Endothelial cell of umbilical vein (primary cell): Measurements from ENCODE around the gene HSD3B1. TPM values are rescaled to one million over a fixed set of nuclear protein-coding genes. Genes with fewer than 3 reads are reported as not detected.

Experiments used
- BruUV-seq: library from RNA; stranded (reverse); fragments of 400-500 nt; replicated peaks from 2 replicates; lab custom pipeline; 2021; lab: Mats Ljungman, UMichigan
- CTCF ChIA-PET: fragments of 300-600, 350-600 bp; sonication (Branson Sonifier 250); formaldehyde crosslinking; loops from one replicate; lab custom pipeline; 2021; ENCODE audit warnings: antibody characterized with exemption, inconsistent platforms; lab: Charles Lee
- POLR2A ChIA-PET: fragments of 300-600, 350-600 bp; sonication (Branson Sonifier 250); formaldehyde crosslinking; loops from one replicate; lab custom pipeline; 2021; ENCODE audit warnings: antibody characterized with exemption, inconsistent platforms; lab: Charles Lee
- DNase-seq: peaks from one replicate; pipeline ENCODE4 v3.0.0-alpha.2; 2011; ENCODE audit warnings: low read depth, low spot score
- FAIRE-seq: peaks from 2 replicates; lab custom pipeline; 2011; peaks lifted over from hg19 to GRCh38; lab: Jason Lieb, UNC
- H2AFZ ChIP-seq: 2 replicates; pipeline ENCODE4 v1.6.0; 2012; ENCODE audit warnings: low read depth, low read length, control low read depth, inconsistent platforms
- H3K27ac ChIP-seq: 2 replicates; pipeline ENCODE4 v1.5.1; 2011; ENCODE audit warnings: low read depth, mild to moderate bottlenecking, control low read depth, low read length, moderate library complexity; ENCODE audit not compliant: insufficient read depth
- H3K27me3 ChIP-seq, 2 experiments: 2 replicates each; pipeline versions ENCODE4 v1.6.0 to v1.6.1; 2011; ENCODE audit warnings: low read length in 2 of 2, mixed read lengths in 1 of 2; ENCODE audit not compliant: control insufficient read depth in 2 of 2, insufficient read depth in 2 of 2
- H3K36me3 ChIP-seq, 2 experiments: 2 replicates in 1 of 2; 3 replicates in 1 of 2; pipeline ENCODE4 v1.5.1; 2011; ENCODE audit warnings: low read length in 2 of 2, mild to moderate bottlenecking in 1 of 2, moderate library complexity in 1 of 2; ENCODE audit not compliant: control insufficient read depth in 2 of 2, insufficient read depth in 2 of 2; ENCODE audit errors: extremely low read depth in 1 of 2
- H3K4me1 ChIP-seq: 3 replicates; pipeline ENCODE4 v1.5.1; 2011; ENCODE audit warnings: mild to moderate bottlenecking, low read length; ENCODE audit not compliant: control insufficient read depth, insufficient read depth; ENCODE audit errors: extremely low read depth
- H3K4me2 ChIP-seq: 2 replicates; pipeline ENCODE4 v1.6.1; 2011; ENCODE audit warnings: low read length, control low read depth, mixed read lengths; ENCODE audit not compliant: insufficient read depth
- H3K4me3 ChIP-seq, 3 experiments: fragments of 200-600 bp in 1 of 3; sonication (generic), shearing (Covaris generic) in 1 of 3; replicated peaks in 1 of 3; 2 replicates each; pipeline ENCODE4 v1.5.1; 2011 to 2016; ENCODE audit warnings: control low read depth in 3 of 3, low read length in 3 of 3, mild to moderate bottlenecking in 2 of 3, inconsistent platforms in 1 of 3, low read depth in 1 of 3, moderate library complexity in 1 of 3; ENCODE audit not compliant: insufficient read depth in 1 of 3
- H3K79me2 ChIP-seq: 2 replicates; pipeline ENCODE4 v1.6.0; 2012; ENCODE audit warnings: low read length, inconsistent platforms; ENCODE audit not compliant: control insufficient read depth, insufficient read depth
- H3K9ac ChIP-seq: replicated peaks from 2 replicates; pipeline ENCODE3; 2011; ENCODE audit warnings: low read length, control low read depth; ENCODE audit not compliant: insufficient read depth; ENCODE audit errors: extremely low read depth
- H3K9me1 ChIP-seq: replicated peaks from 3 replicates; pipeline ENCODE4 v1.6.0; 2011; ENCODE audit warnings: mild to moderate bottlenecking, low read length; ENCODE audit not compliant: control insufficient read depth, insufficient read depth; ENCODE audit errors: extremely low read depth
- H3K9me3 ChIP-seq: replicated peaks from 2 replicates; pipeline ENCODE4 v1.5.1; 2012; ENCODE audit warnings: low read length, inconsistent platforms; ENCODE audit not compliant: control insufficient read depth, insufficient read depth
- H4K20me1 ChIP-seq: replicated peaks from 2 replicates; pipeline ENCODE3; 2011; ENCODE audit warnings: mild to moderate bottlenecking, low read length; ENCODE audit not compliant: control insufficient read depth, insufficient read depth; ENCODE audit errors: extremely low read depth
- CTCF ChIP-seq, 2 donors: IDR thresholded peaks; 1 replicate in 1 of 2; 2 replicates in 1 of 2; pipeline ENCODE4 v1.5.1; 2011; ENCODE audit warnings: low read length in 2 of 2, mild to moderate bottlenecking in 2 of 2, moderate library complexity in 2 of 2, control low read depth in 1 of 2, inconsistent platforms in 1 of 2, low read depth in 1 of 2; ENCODE audit not compliant: insufficient read depth in 1 of 2; ENCODE audit errors: extremely low read depth in 1 of 2
- EZH2 ChIP-seq: IDR thresholded peaks from 2 replicates; pipeline ENCODE4 v1.6.1; 2012; ENCODE audit warnings: borderline replicate concordance, low read depth, mild to moderate bottlenecking, moderate library complexity, low read length, inconsistent platforms; ENCODE audit not compliant: severe bottlenecking
- FOS ChIP-seq: IDR thresholded peaks from 2 replicates; pipeline ENCODE4 v1.6.1; 2011; ENCODE audit warnings: mild to moderate bottlenecking, low read length, moderate library complexity, borderline replicate concordance; ENCODE audit not compliant: insufficient read depth
- GATA2 ChIP-seq: IDR thresholded peaks from 2 replicates; pipeline ENCODE4 v1.7.0; 2011; ENCODE audit warnings: low read depth, mild to moderate bottlenecking, moderate library complexity, mixed read lengths, low read length; ENCODE audit not compliant: insufficient read length, insufficient read depth
- JUN ChIP-seq: IDR thresholded peaks from 2 replicates; pipeline ENCODE4 v1.6.1; 2011; ENCODE audit warnings: borderline replicate concordance, low read depth; ENCODE audit not compliant: insufficient read length, insufficient read depth
- MYC ChIP-seq: IDR thresholded peaks from one replicate; pipeline ENCODE4 v1.6.1; 2011; ENCODE audit warnings: mild to moderate bottlenecking, low read depth, low read length
- POLR2A ChIP-seq: IDR thresholded peaks from 2 replicates; pipeline ENCODE4 v1.6.1; 2012; ENCODE audit warnings: low read depth, mild to moderate bottlenecking, control low read depth, low read length
- POLR2AphosphoS5 ChIP-seq: IDR thresholded peaks from 2 replicates; pipeline ENCODE4 v1.6.1; 2012; ENCODE audit warnings: low read depth, mild to moderate bottlenecking, control low read depth, low read length, moderate library complexity; ENCODE audit not compliant: insufficient read depth
- dilution Hi-C: fragments of 300-500 bp; cut with MboI; formaldehyde crosslinking; loops from one replicate; pipeline ENCODE4 v1.15.0; 2019; ENCODE audit warnings: low sequenced_read_pairs; ENCODE audit not compliant: extremely low pct_ligation_motif_present
- intact Hi-C: fragments of 100-400 bp; cut with micrococcal nuclease; formaldehyde crosslinking; loops from one replicate; pipeline ENCODE4 v1.10.0; 2022
- polyA plus RNA-seq, 4 experiments: library from polyadenylated mRNA; depleted of rRNA in 3 of 4; stranded (reverse) in 3 of 4; unstranded in 1 of 4; fragments of >200 nt; gene quantifications; 2 replicates each; pipeline versions ENCODE4 v1.2.1 to v1.2.3, GENCODE V29; 2011 to 2012; ENCODE audit warnings: missing spikeins in 1 of 4
- total RNA-seq: library from RNA; stranded (reverse); gene quantifications from 2 replicates; pipeline ENCODE4 v1.2.3, GENCODE V29; 2021
- TF ChIP-seq, protein P1 (sequence below): IDR thresholded peaks from 2 replicates; pipeline ENCODE4 v1.6.1; 2011; ENCODE audit not compliant: insufficient read depth, insufficient read length

The HSD3B1 gene
- total and polyA plus RNA-seq, 2 donors (not counting 3 experiments of a cell fraction or from before 2014, with no cell fraction given), result not detected

DNA sequence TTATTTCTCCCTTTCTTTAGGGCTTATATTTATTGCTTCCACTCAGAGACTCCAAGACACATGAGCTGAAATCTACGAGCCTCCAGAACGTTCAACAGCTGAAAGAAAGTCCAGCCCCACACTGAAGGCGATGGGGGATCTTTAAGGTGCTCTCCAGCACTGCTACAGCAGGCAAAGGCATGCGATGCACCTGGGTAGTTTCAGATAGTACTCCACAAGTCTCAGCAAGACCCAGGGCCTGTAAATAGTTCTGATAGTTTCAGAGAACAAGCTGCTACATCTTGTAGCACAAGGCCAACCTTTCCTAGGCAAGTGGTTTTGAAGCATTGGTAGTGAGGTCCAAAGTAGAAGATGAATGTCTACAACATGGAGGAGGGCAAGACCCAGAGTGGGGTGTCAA is 2.2 kb upstream of the HSD3B1 start:
- no peaks in the 10 kb centered on the region for H3K4me1 ChIP-seq
- no peaks in the 10 kb centered on the region for H4K20me1 ChIP-seq
- FAIRE-seq, result no peak
- H3K4me3 ChIP-seq, result no peak overlapping the region
- H3K9me1 ChIP-seq, result no peaks in the 10 kb centered on the region
- H3K79me2 ChIP-seq, result no peaks in the 10 kb centered on the region
- POLR2A ChIA-PET, result no interaction called here
- no peak overlapping the region for H3K9ac ChIP-seq
- BruUV-seq, result no TSS peak
- TF ChIP-seq GATA2 (no peak), MYC (no peak), EZH2 (no peak), CTCF (IDR thresholded peaks at IDR 0.05; ENCODE audit: extremely low read depth in 1 of 2, insufficient read depth in 1 of 2, low read depth in 1 of 2, low read length in 2 of 2) (no peak), POLR2AphosphoS5 (no peak), JUN (no peak), POLR2A (no peak), FOS (no peak)
- TF ChIP-seq, protein P1, sequence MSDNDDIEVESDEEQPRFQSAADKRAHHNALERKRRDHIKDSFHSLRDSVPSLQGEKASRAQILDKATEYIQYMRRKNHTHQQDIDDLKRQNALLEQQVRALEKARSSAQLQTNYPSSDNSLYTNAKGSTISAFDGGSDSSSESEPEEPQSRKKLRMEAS, result no peak
- no peak overlapping the region for H3K27ac ChIP-seq
- dilution Hi-C loops (no loop called here), intact Hi-C loops (no loop called here)
- no peaks in the 10 kb centered on the region for H3K36me3 ChIP-seq
- DNase-seq, result no peak
- H3K9me3 ChIP-seq, result no peaks in the 10 kb centered on the region
- H3K4me2 ChIP-seq, result no peak overlapping the region
- H2AFZ ChIP-seq, result no peak overlapping the region
- H3K27me3 ChIP-seq, result no peaks in the 10 kb centered on the region
- CTCF ChIA-PET, result no interaction called here
